Thoracic aorta (tissue), 2 donors: ENCODE measurements around the gene DNPH1. TPM values are rescaled to one million over a fixed set of nuclear protein-coding genes. Genes with fewer than 3 reads are reported as not detected.

Source experiments
- ATAC-seq: fragments of 150-250 bp; one replicate; pipeline ENCODE4 v1.8.0; 2017; ENCODE audit warnings: low read depth; ENCODE audit not compliant: insufficient number of reproducible peaks, low FRiP score
- DNase-seq: peaks from one replicate; pipeline ENCODE4 v3.0.0-alpha.2; 2020; ENCODE audit warnings: low spot score
- H3K27ac ChIP-seq, 2 donors: fragments of 200-600 bp; sonication (generic); 1 replicate in 1 of 2; 2 replicates in 1 of 2; pipeline ENCODE4 v1.5.1; 2016; ENCODE audit warnings: mild to moderate bottlenecking in 2 of 2, moderate library complexity in 2 of 2
- H3K27me3 ChIP-seq: fragments of 200-600 bp; sonication (generic); replicated peaks from 2 replicates; pipeline ENCODE4 v1.6.0; 2016; ENCODE audit warnings: mild to moderate bottlenecking; ENCODE audit not compliant: insufficient read depth
- H3K36me3 ChIP-seq: fragments of 200-600 bp; sonication (generic); one replicate; pipeline ENCODE4 v1.5.1; 2016
- H3K4me1 ChIP-seq, 2 donors: fragments of 200-600 bp; sonication (generic); 1 replicate in 1 of 2; 2 replicates in 1 of 2; pipeline versions ENCODE4 v1.5.1 to v1.6.0; 2016; ENCODE audit warnings: low read depth in 2 of 2, mild to moderate bottlenecking in 1 of 2; ENCODE audit not compliant: control insufficient read depth in 1 of 2
- H3K4me3 ChIP-seq: fragments of 200-600 bp; sonication (generic); 2 replicates; pipeline ENCODE4 v1.5.1; 2016; ENCODE audit warnings: mild to moderate bottlenecking
- H3K9me3 ChIP-seq: fragments of 200-600 bp; sonication (generic); 2 replicates; pipeline ENCODE4 v1.5.1; 2016
- total RNA-seq, 2 donors: library from RNA; depleted of rRNA; stranded (reverse); fragments of >200 nt; gene quantifications; one replicate each; pipeline versions ENCODE4 v1.1.0 to v1.2.3, GENCODE V29; 2016
- TF ChIP-seq, protein P1 (sequence below): fragments of 200-600 bp; sonication (generic); IDR thresholded peaks from one replicate; pipeline ENCODE4 v1.5.1; 2019; ENCODE audit warnings: antibody characterized with exemption

DNPH1 gene
- total RNA-seq, 2 donors from 2014 or later, result 16.7 to 54.7 TPM

DNA sequence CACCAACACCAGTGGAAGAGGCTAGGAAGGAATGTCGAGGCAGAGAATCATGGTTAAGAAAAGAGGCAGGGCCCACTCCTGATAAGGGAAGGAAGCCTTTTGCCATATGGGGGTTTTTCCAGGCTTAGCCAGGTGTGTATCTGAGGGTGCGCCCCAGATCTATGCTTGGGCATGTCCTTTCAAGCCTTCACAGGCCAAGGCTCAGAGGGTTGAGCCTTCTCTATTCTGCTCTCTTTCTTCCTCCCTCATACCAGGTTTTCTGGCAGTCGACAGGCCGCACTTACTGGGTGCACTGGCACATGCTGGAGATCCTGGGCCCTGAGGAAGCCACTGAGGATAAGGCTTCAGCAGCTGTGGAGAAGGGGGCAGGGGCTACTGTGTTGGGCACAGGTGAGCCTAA lies 42.6 kb downstream of the DNPH1 start:
- TF ChIP-seq, protein P1, sequence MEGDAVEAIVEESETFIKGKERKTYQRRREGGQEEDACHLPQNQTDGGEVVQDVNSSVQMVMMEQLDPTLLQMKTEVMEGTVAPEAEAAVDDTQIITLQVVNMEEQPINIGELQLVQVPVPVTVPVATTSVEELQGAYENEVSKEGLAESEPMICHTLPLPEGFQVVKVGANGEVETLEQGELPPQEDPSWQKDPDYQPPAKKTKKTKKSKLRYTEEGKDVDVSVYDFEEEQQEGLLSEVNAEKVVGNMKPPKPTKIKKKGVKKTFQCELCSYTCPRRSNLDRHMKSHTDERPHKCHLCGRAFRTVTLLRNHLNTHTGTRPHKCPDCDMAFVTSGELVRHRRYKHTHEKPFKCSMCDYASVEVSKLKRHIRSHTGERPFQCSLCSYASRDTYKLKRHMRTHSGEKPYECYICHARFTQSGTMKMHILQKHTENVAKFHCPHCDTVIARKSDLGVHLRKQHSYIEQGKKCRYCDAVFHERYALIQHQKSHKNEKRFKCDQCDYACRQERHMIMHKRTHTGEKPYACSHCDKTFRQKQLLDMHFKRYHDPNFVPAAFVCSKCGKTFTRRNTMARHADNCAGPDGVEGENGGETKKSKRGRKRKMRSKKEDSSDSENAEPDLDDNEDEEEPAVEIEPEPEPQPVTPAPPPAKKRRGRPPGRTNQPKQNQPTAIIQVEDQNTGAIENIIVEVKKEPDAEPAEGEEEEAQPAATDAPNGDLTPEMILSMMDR, result no peak
- ATAC-seq (no peak), DNase-seq (no peak)
- Histone ChIP-seq H3K36me3 (peaks cover 44% of the 10 kb centered on the region), H3K9me3 (no peaks in the 10 kb centered on the region), H3K27me3 (no peaks in the 10 kb centered on the region), H3K4me3 (no peak overlapping the region), H3K27ac (no peak overlapping the region), H3K4me1 (peaks cover 0 to 24% of the 10 kb centered on the region in 2 donors)

- ATAC-seq, result no peak
- Histone ChIP-seq H3K9me3 (no peaks in the 10 kb centered on the region), H3K4me3 (no peak overlapping the region), H3K36me3 (peaks cover 44% of the 10 kb centered on the region), H3K27ac (no peak overlapping the region), H3K27me3 (no peaks in the 10 kb centered on the region), H3K4me1 (peaks cover 3 to 30% of the 10 kb centered on the region in 2 donors)
- no peak for DNase-seq
- TF ChIP-seq, protein P1, result no peak
Observed at GRCh38 chr6:43186019-43186418, 43.3 kb downstream of the DNPH1 start.

DNA sequence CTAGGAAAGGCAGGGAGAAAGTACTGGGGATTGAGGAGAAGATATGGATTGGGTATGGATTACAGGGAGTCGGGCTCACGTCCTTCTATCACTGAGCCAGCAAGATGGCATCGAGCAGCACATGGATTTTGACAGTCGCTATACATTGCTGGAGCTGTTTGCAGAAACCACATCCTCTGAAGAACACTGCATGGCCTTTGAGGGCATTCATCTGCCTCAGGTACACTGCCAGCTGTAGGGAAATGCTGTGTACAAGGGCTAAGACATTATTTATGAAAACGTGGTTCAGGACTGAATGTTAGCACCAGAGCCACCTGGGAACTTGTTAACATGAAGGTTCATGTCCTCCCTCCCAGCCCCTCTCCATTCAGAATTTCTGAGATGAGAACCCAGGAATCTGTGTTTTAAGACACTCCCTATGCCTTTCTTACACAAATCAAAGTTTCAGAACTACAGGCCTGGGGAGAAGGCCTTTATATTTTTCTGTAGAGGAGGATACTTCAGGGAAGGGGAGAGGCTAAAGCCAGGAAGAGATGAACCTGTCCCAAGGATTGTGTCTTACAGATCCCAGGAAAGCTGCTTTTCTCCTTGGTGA lies 43.8 kb downstream of the DNPH1 start:
- TF ChIP-seq, protein P1, result no peak
- no peak for DNase-seq
- peaks cover 44% of the 10 kb centered on the region for H3K36me3 ChIP-seq

GRCh38 chr6:43184268-43184985 lies 44.9 kb downstream of the DNPH1 start:
- Histone ChIP-seq H3K9me3 (no peaks in the 10 kb centered on the region), H3K27me3 (no peaks in the 10 kb centered on the region), H3K27ac (no peak overlapping the region), H3K4me1 (peaks cover 3 to 30% of the 10 kb centered on the region in 2 donors), H3K4me3 (no peak overlapping the region), H3K36me3 (peaks cover 47% of the 10 kb centered on the region)
- ATAC-seq (no peak), DNase-seq (no peak)
- TF ChIP-seq, protein P1, result no peak

More for the DNA sequence above, 43.8 kb downstream of the DNPH1 start:
- Histone ChIP-seq H3K4me3 (no peak overlapping the region), H3K9me3 (no peaks in the 10 kb centered on the region), H3K27me3 (no peaks in the 10 kb centered on the region), H3K27ac (no peak overlapping the region), H3K4me1 (peaks cover 3 to 30% of the 10 kb centered on the region in 2 donors)
- ATAC-seq, result no peak

GRCh38 chr6:43183441-43183840 lies 45.8 kb downstream of the DNPH1 start:
- H3K36me3 ChIP-seq, result peaks cover 56% of the 10 kb centered on the region
- no peak for ATAC-seq

More at GRCh38 chr6:43183441-43183840, 45.8 kb downstream of the DNPH1 start:
- H3K4me1 ChIP-seq, result peaks cover 3 to 30% of the 10 kb centered on the region in 2 donors
- TF ChIP-seq, protein P1, result no peak
- no peak overlapping the region for H3K4me3 ChIP-seq
- no peaks in the 10 kb centered on the region for H3K9me3 ChIP-seq
- no peaks in the 10 kb centered on the region for H3K27me3 ChIP-seq
- DNase-seq, result no peak
- H3K27ac ChIP-seq, result no peak overlapping the region
